ENCODE results near the gene USP3.

The USP3 gene

DNA sequence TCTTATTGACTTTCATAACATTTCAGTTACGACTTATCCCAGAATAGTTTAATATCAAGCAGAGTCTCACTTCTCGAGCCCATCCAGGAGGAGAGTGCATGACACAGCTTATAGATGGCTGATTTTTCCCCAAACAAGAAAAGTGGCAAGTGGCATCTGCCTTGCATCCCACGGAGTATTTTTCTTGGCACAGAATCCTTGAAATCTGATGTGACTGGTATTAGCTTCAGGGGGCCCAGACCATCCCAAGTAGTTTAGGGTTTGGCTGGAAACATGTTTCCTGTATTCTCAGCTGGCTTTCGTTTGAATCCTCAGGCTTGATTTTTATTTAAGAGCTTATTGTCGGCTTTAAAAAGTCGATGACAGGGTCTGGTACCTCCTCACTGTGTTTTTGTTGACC is 72.0 kb downstream of the USP3 start:
- peaks cover 4 to 15% of the 10 kb centered on the region in 2 donors for H3K4me1 Mint-ChIP-seq
- no peaks in the 10 kb centered on the region for H3K27me3 Mint-ChIP-seq
- H3K27ac Mint-ChIP-seq: no peak overlapping the region
- H3K9me3 Mint-ChIP-seq: no peaks in the 10 kb centered on the region
- ATAC-seq (replicated peaks): no peak
- H3K36me3 Mint-ChIP-seq: peaks cover 21 to 45% of the 10 kb centered on the region in 2 donors
- H3K4me3 Mint-ChIP-seq: no peak overlapping the region
- DNase-seq: no peak

DNA sequence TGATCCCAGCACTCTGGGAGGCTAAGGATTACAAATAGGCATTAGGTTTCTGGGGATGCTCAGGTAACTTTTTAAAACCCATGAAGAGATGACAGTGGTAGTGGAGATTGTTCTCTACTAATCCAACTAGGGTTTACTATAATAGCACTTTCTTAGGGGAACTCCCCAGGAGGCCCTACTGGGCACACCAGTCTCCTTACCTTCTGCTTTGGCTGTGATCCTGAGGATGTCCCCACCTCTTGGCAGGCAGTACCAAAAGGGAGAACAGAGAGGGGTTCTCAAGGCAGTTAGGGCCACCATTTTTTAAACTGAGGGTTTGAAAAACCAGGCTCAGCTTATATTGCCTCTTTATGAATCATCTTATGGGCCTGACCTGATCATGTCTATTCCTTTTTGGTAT is 77.8 kb downstream of the USP3 start:
- ATAC-seq (replicated peaks) (no peak), DNase-seq (no peak)
- H3K36me3 Mint-ChIP-seq: peaks cover 36 to 55% of the 10 kb centered on the region in 2 donors
- peak overlapping the region; percentile 65 for H3K27ac Mint-ChIP-seq
- no peak overlapping the region for H3K4me3 Mint-ChIP-seq
- H3K9me3 Mint-ChIP-seq: peaks cover 0 to 1% of the 10 kb centered on the region in 2 donors
- peaks cover 12 to 38% of the 10 kb centered on the region in 2 donors for H3K4me1 Mint-ChIP-seq
- no peaks in the 10 kb centered on the region for H3K27me3 Mint-ChIP-seq

GRCh38 chr15:63582718-63583426 is 78.5 kb downstream of the USP3 start:
- Mint-ChIP-seq H3K4me3 (no peak overlapping the region), H3K27me3 (no peaks in the 10 kb centered on the region), H3K4me1 (peaks cover 12 to 38% of the 10 kb centered on the region in 2 donors), H3K9me3 (peaks cover 0 to 1% of the 10 kb centered on the region in 2 donors), H3K27ac (no peak overlapping the region), H3K36me3 (peaks cover 36 to 55% of the 10 kb centered on the region in 2 donors)
- no peak for DNase-seq
- peak in 1 of 2 donors; percentile 34 for ATAC-seq (replicated peaks)

- Mint-ChIP-seq H3K36me3 (peaks cover 53 to 73% of the 10 kb centered on the region in 2 donors), H3K27ac (no peak overlapping the region), H3K4me3 (no peak overlapping the region), H3K27me3 (no peaks in the 10 kb centered on the region), H3K9me3 (peaks cover 0 to 1% of the 10 kb centered on the region in 2 donors), H3K4me1 (peaks cover 17 to 23% of the 10 kb centered on the region in 2 donors)
- DNase-seq: no peak
- no peak for ATAC-seq (replicated peaks)
Measured at GRCh38 chr15:63586790-63587189, 82.4 kb downstream of the USP3 start.

DNA sequence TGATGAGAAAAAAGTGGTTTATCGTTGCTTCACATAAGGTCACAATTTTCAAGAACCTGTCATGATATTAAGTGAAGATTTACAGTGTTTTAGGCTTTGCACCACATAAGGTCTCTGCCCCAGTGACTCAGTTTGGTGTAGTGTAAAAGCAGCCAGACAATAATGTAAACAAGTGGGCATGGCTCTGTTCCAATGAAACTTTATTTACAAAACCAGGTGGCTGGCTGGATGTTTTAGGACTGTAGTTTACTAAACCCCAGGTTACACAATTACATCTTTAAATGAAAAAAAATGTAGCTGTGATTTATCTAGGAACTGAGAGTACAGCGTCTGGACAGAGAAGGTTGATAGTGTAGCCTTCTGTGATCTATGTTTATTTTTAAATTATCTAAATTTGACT is 83.1 kb downstream of the USP3 start:
- DNase-seq: no peak
- ATAC-seq (replicated peaks): no peak
- Mint-ChIP-seq H3K36me3 (peaks cover 53 to 73% of the 10 kb centered on the region in 2 donors), H3K9me3 (peaks cover 0 to 1% of the 10 kb centered on the region in 2 donors), H3K4me1 (peaks cover 14 to 18% of the 10 kb centered on the region in 2 donors), H3K27me3 (no peaks in the 10 kb centered on the region), H3K4me3 (no peak overlapping the region), H3K27ac (no peak overlapping the region)

DNA sequence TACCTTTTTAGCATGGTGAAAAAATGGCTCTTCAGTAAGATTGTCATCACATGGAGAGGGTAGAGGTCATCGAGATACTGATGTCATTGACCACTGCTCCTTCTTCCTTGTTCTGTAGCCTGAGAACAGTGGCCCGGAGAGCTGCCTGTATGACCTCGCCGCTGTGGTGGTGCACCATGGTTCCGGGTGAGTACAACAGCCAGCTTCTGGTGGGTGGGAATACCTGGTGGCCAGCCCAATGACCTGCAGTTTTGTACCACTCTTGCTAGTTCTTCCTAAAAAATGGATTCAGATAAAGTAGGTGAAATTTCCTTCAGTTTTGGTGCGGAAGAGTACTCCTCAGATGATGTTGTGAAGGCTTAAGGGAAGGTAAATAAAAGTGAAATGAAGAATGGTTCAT is 84.4 kb downstream of the USP3 start:
- H3K27ac Mint-ChIP-seq: peak overlapping the region; percentile 56
- ATAC-seq (replicated peaks) (no peak), DNase-seq (no peak)
- no peaks in the 10 kb centered on the region for H3K9me3 Mint-ChIP-seq
- no peaks in the 10 kb centered on the region for H3K27me3 Mint-ChIP-seq
- no peak overlapping the region for H3K4me3 Mint-ChIP-seq
- H3K4me1 Mint-ChIP-seq: peaks cover 20 to 23% of the 10 kb centered on the region in 2 donors
- peaks cover 47 to 78% of the 10 kb centered on the region in 2 donors for H3K36me3 Mint-ChIP-seq

DNA sequence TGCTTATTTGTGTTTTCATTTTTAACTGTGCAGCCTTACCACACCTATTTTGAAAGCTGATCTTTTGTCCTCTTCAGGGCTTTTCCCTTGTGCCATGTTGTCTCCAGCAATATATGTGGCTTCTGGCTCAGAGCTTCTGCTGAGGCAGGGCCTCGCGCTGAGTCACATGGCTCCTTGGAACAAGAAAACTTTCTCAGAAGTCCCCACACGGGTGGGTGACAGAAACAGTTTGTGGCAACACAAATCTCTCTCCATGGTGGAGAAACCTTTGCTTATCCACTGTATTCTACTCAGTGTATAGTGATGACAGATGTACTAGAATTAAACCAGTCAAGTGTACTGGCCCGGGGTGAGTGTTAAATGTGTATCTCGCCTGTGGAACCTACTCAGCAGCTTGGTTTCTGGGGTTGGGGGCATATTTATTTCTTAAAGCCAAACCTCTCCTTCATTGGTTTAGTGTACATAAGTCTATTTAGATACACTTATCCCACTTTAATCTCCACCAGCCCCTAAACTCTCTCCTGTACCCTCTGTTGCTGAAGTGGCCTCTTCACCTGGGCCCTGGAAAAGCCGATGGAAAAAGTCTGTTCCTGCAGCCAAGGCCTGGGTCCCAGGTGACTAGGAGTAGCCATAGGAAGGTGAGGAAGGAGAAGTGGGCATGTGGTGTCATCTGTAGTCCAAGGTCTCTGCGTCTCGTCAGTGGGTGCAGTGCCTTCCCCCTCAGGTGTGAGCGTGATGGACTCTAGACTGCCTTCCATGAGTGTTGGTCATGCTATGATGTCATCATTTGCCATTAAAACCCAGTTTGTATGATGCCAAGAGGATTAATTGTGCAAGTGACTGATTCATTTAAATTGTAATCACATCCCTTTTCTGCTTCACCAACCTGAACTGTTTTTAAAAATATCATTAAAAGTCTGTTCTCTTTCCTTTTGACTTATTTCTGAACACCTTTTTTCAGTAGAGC is 89.6 kb downstream of the USP3 start:
- peaks cover 37 to 65% of the 10 kb centered on the region in 2 donors for H3K36me3 Mint-ChIP-seq
- H3K27ac Mint-ChIP-seq: peak overlapping the region; percentile 98
- H3K9me3 Mint-ChIP-seq: peaks cover 0 to 1% of the 10 kb centered on the region in 2 donors
- peaks cover 64 to 67% of the 10 kb centered on the region in 2 donors for H3K4me1 Mint-ChIP-seq
- DNase-seq: no peak
- H3K27me3 Mint-ChIP-seq: no peaks in the 10 kb centered on the region
- H3K4me3 Mint-ChIP-seq: peak overlapping the region in 1 of 2 donors; percentile 46
- ATAC-seq (replicated peaks): peak; percentile 56 to 57

DNA sequence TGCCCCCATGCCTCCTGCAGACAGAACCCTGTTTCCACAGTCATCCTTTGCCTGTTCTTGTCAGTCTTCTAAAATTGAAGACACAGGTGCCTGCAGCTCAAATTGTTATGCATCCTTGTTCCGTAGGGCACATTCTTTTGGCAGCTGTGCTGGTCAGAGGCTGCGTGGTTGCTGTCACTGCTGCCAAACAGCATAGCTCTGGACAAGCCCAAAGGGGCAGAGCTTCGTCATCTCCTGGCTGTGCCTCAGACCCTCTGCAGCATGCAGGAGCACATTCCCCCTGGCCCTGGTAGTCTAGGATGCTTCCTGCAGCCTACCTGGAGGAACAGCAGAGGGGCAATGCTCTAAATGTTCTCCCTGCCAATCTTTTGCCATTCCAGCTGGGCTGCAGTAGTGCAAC is 90.7 kb downstream of the USP3 start:
- peak overlapping the region; percentile 98 for H3K27ac Mint-ChIP-seq

DNA sequence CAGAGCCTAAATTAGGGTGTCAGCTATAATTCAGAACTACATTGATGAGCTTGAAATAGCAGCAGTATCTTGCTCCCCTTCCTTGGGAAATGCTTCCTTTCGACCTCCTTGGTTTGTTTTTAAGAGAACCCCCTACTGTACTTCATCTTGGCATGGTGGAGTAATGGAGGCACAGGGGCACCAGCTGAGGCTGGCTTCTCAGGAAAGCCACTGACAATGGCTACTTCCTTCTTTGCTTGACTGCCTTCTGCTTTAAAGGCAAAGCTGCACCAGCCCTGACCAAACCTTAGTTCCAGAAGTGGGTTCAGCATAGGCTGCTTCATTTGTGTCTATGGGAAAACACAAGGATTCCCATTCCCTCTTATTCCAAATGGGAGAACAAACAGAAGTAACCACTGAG is 91.3 kb downstream of the USP3 start:
- Mint-ChIP-seq H3K27ac (peak overlapping the region; percentile 98), H3K4me1 (peaks cover 74 to 84% of the 10 kb centered on the region in 2 donors), H3K36me3 (peaks cover 25 to 49% of the 10 kb centered on the region in 2 donors), H3K9me3 (peaks cover 0 to 1% of the 10 kb centered on the region in 2 donors), H3K4me3 (peak overlapping the region; percentile 47 to 60), H3K27me3 (no peaks in the 10 kb centered on the region)
- no peak for ATAC-seq (replicated peaks)
- DNase-seq: no peak

More for the DNA sequence above, 90.7 kb downstream of the USP3 start:
- Mint-ChIP-seq H3K4me3 (no peak overlapping the region), H3K9me3 (peaks cover 0 to 1% of the 10 kb centered on the region in 2 donors), H3K36me3 (peaks cover 29 to 54% of the 10 kb centered on the region in 2 donors), H3K27me3 (no peaks in the 10 kb centered on the region), H3K4me1 (peaks cover 73 to 78% of the 10 kb centered on the region in 2 donors)
- DNase-seq (no peak), ATAC-seq (replicated peaks) (no peak)

- Mint-ChIP-seq H3K9me3 (peaks cover 0 to 1% of the 10 kb centered on the region in 2 donors), H3K36me3 (peaks cover 20 to 43% of the 10 kb centered on the region in 2 donors), H3K4me1 (peaks cover 70 to 84% of the 10 kb centered on the region in 2 donors), H3K27me3 (no peaks in the 10 kb centered on the region), H3K27ac (peak overlapping the region; percentile 98), H3K4me3 (peak overlapping the region; percentile 53 to 60)
- ATAC-seq (replicated peaks) (peak in 1 of 2 donors; percentile 47), DNase-seq (peak; percentile 67)
Measured at GRCh38 chr15:63596676-63597037, 92.3 kb downstream of the USP3 start.

GRCh38 chr15:63597038-63597790 is 92.8 kb downstream of the USP3 start, which contains the start of gene FBXL22:
TSS of gene FBXL22 (plus strand) at chr15:63597387. CDS start at chr15:63597393, 6 bp downstream.
- no peak for DNase-seq
- H3K27me3 Mint-ChIP-seq: no peaks in the 10 kb centered on the region
- H3K36me3 Mint-ChIP-seq: peaks cover 16 to 41% of the 10 kb centered on the region in 2 donors
- H3K4me3 Mint-ChIP-seq: peak within 1 kb of the TSS; percentile 53 to 60
- peak within 1 kb of the TSS; percentile 98 for H3K27ac Mint-ChIP-seq
- ATAC-seq (replicated peaks): no peak
- peaks cover 75 to 86% of the 10 kb centered on the region in 2 donors for H3K4me1 Mint-ChIP-seq
- H3K9me3 Mint-ChIP-seq: peaks cover 0 to 1% of the 10 kb centered on the region in 2 donors

- Mint-ChIP-seq H3K36me3 (peaks cover 16 to 43% of the 10 kb centered on the region in 2 donors), H3K27me3 (no peaks in the 10 kb centered on the region), H3K4me3 (no peak overlapping the region), H3K27ac (peak overlapping the region; percentile 98), H3K4me1 (peaks cover 79 to 89% of the 10 kb centered on the region in 2 donors), H3K9me3 (peaks cover 0 to 1% of the 10 kb centered on the region in 2 donors)
- DNase-seq (no peak), ATAC-seq (replicated peaks) (no peak)
Measured at GRCh38 chr15:63597821-63598220, 93.4 kb downstream of the USP3 start.

DNA sequence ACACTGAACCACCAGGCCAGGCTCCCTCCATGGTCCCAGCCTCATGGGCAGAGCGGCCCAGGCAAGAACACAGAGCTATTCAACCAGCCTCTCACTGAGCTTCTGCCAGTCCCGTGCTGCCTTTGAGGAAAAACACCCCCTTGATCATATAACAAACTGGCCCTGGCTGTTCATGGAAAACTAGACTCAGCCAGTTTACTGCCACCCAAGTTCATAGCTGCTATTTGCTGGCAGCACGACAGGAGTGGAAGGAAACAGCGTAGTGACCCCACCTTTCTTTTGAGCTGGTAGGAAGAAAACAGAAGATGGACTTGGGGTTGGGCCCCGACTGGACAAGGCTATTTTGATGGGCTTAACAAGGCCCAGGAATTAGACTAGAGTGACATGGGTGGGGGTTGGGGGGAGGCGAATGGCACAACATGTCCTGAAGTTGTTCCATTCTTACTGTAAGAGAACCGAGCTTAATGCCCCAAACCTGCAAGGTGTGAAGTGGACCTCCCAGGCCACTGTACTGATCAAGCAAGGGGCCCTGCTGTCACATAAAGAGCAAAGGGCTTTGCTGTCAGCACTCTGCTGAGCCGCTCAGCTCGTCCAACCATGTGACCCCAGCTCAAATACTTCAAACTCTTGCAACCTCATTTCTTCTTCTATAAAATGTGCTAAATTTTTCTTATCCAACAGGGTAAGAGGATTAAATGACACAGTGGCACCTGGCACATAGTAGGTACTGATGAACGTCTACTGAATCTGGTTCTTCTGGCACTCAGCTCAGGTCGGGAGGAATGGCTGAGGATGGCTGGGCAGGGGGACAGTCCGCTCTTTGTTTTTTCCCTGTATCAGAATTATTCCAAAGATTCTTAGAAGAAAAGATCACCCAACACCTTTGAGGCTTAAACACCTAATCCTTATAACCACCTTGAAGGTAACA is 94.3 kb downstream of the USP3 start:
- peak overlapping the region; percentile 88 to 93 for H3K4me3 Mint-ChIP-seq
- H3K27ac Mint-ChIP-seq: peak overlapping the region; percentile 98
- no peaks in the 10 kb centered on the region for H3K27me3 Mint-ChIP-seq
- H3K36me3 Mint-ChIP-seq: peaks cover 20 to 41% of the 10 kb centered on the region in 2 donors
- H3K9me3 Mint-ChIP-seq: peaks cover 0 to 1% of the 10 kb centered on the region in 2 donors
- no peak for DNase-seq
- ATAC-seq (replicated peaks): no peak
- peaks cover 80 to 89% of the 10 kb centered on the region in 2 donors for H3K4me1 Mint-ChIP-seq
